C1 segment of cervical spinal cord (tissue), 14 donors: ENCODE results near the gene MCL1.

Experiments used
- DNase-seq, 14 donors: peaks; one replicate each; lab custom pipeline; 2025; lab: John Stamatoyannopoulos, UW

The MCL1 gene

GRCh38 chr1:150557813-150558212, 21.6 kb downstream of the MCL1 start:
- DNase-seq, result no peak

GRCh38 chr1:150557065-150557600, 22.3 kb downstream of the MCL1 start:
- DNase-seq, result no peak

GRCh38 chr1:150555971-150556865, 23.2 kb downstream of the MCL1 start:
- no peak for DNase-seq

GRCh38 chr1:150555198-150555970, 24.0 kb downstream of the MCL1 start:
- DNase-seq, result no peak

- DNase-seq, result no peak
Measured at GRCh38 chr1:150554086-150554452, 25.3 kb downstream of the MCL1 start.

GRCh38 chr1:150553392-150554085, 25.9 kb downstream of the MCL1 start:
- no peak for DNase-seq

GRCh38 chr1:150552911-150553289, 26.5 kb downstream of the MCL1 start:
- DNase-seq, result no peak

- peak in 9 of 14 donors; percentile 28 to 86 (median 48) for DNase-seq
Measured at GRCh38 chr1:150552128-150552910, 27.1 kb downstream of the MCL1 start.

- no peak for DNase-seq
Measured at GRCh38 chr1:150551784-150552127, 27.7 kb downstream of the MCL1 start.

- peak in 1 of 14 donors; percentile 7 for DNase-seq
Measured at GRCh38 chr1:150551051-150551783, 28.2 kb downstream of the MCL1 start.

GRCh38 chr1:150550222-150551050, 29.0 kb downstream of the MCL1 start:
- peak in 3 of 14 donors; percentile 14 to 45 (median 20) for DNase-seq

- peak in 2 of 14 donors; percentile 22 to 45 for DNase-seq
Measured at GRCh38 chr1:150549496-150550221, 29.8 kb downstream of the MCL1 start.

GRCh38 chr1:150548632-150549495, 30.5 kb downstream of the MCL1 start, which contains the start of gene ADAMTSL4:
Gene ADAMTSL4 (plus strand): TSS chr1:150549408. CDS start chr1:150552289, 2,881 bp downstream.
- peak in 5 of 14 donors; percentile 33 to 63 (median 58) for DNase-seq

- DNase-seq, result no peak
Measured at GRCh38 chr1:150548324-150548631, 31.1 kb downstream of the MCL1 start.

- no peak for DNase-seq
Measured at GRCh38 chr1:150546294-150546937, 33.0 kb downstream of the MCL1 start.

- DNase-seq, result no peak
Measured at GRCh38 chr1:150545486-150546032, 33.9 kb downstream of the MCL1 start.

- no peak for DNase-seq
Measured at GRCh38 chr1:150544204-150544603, 35.2 kb downstream of the MCL1 start.
